IPS-NIHi7 (cell line): ENCODE results near the gene ACKR1.

Experiments
- DNase-seq: peaks from one replicate; pipeline ENCODE4 v3.0.0; 2012; ENCODE audit warnings: mixed read lengths; ENCODE audit errors: extremely low spot score

The ACKR1 gene

GRCh38 chr1:159222075-159222865 lies 17.6 kb downstream of the ACKR1 start:
- no peak for DNase-seq

DNA sequence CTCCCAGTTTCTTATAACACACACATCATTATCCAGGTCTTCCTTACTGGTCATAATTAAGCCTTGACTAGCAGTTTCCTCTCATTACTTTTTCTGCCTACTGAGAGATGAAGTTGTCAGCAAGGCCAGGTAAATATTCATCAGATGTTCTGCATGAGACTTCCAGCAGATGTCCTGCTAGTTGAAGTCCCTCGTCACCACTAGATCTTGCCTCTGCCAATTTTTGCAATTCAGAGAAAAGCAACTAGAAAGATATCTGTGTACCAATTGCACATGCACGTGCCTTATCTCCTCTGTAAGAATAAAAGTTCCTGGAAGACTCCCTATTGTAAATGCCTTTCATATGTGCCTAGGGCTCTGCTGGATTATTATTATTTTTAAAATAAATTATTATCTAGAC lies 18.3 kb downstream of the ACKR1 start:
- DNase-seq = no peak

DNA sequence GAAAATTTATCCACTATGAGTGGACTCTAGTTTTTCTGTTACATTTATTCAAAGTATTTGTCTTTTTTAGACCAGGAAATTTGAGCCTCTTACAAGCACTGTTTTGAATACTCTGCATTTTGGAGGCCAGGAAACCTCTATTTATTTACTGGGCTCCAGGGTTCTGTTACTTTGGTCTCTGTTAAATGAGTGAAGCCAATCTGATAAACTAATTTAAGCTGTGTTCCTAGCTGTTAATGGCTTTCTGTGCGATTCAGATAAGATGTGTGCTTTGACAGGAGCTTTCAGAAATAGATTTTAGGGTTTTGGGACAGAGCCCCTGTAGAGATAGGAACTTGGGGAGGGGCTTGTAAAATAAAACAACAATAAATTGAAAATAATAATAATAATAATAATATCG lies 23.9 kb downstream of the ACKR1 start:
- no peak for DNase-seq

GRCh38 chr1:159229260-159229885 lies 24.7 kb downstream of the ACKR1 start:
- no peak for DNase-seq

- DNase-seq = no peak
These were observed 25.2 kb downstream of the ACKR1 start for GRCh38 chr1:159229896-159230295.

DNA sequence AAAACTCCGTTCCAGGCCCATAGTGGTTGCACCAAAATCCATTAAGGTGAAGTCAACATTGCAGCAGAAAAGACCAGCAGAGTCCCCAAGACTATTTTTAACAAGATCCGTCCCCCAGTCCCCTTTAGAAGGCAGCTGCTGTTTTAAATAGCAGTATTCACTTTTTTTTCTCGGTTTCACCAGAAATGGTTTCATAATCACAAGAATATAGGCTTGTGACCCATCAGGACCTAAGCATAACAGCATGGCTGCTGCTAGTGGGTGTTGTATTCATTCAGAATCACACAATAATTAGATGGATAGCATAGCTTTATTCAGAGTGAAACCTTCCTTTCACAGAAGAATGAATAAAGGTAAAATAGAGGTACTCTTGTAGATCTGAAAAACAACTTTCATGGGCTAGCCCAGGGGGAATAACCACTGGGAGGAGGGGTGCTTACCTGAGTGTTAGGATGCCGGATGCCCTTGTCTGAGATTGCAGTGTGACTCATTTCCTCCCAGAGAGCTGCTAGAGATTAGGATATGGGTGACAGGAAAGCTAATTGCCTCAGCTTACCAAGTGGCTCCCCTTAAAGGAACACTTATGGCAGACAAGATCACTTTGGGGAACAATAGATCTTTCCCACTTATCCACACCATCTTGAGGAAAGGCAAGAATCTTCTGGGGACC lies 35.0 kb downstream of the ACKR1 start:
- DNase-seq = no peak

DNA sequence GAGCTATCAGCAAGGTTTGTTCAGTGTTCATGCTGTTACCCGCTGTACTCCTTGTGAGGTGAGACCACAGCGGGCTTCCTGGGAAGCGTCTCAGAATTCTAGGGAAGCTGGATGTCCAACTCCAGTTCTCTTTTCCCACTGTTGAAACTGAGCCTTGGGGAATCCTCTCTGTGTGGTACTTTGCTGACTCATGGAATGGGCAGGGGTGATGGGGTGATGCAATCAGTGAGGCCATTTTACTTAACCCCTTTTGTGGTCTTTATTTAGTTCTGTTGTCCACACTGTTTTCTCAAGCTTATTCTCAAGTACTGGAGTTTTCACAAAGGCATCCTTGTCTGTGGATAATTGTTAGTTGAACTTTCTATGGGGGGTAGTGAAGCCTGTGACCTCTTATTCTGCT lies 42.6 kb downstream of the ACKR1 start:
- DNase-seq = no peak

- DNase-seq = no peak
These were observed 43.6 kb downstream of the ACKR1 start for GRCh38 chr1:159248311-159248710.

GRCh38 chr1:159250638-159251216 lies 46.1 kb downstream of the ACKR1 start:
- peak; percentile 18 for DNase-seq
